SU-DHL-6 (cell line): ENCODE data around the gene HECTD4.
"Not testable (repeated sequence)": the region's sequence is repeated elsewhere in the genome, so short reads cannot be mapped to it uniquely, and the experiment has no call there.

ENCODE experiments used
- H2AFZ ChIP-seq: fragments of 200-600 bp; sonication (generic); 2 replicates; pipeline ENCODE4 v1.6.1; 2014; ENCODE audit warnings: low read depth, mild to moderate bottlenecking, moderate library complexity, mixed read lengths, antibody characterized with exemption, low read length; ENCODE audit not compliant: severe bottlenecking
- H3F3A ChIP-seq: fragments of 200-600 bp; shearing (Covaris generic); 2 replicates; pipeline ENCODE4 v1.6.0; 2016; ENCODE audit warnings: antibody characterized with exemption, mild to moderate bottlenecking; ENCODE audit not compliant: insufficient read depth
- H3K27ac ChIP-seq: fragments of 200-600 bp; sonication (generic); 2 replicates; pipeline ENCODE4 v1.5.1; 2016; ENCODE audit warnings: low read depth, mild to moderate bottlenecking, low read length, moderate library complexity, mixed read lengths
- H3K27me3 ChIP-seq: fragments of 200-600 bp; sonication (generic), shearing (Covaris generic); 2 replicates; pipeline ENCODE4 v1.6.0; 2014; ENCODE audit warnings: mild to moderate bottlenecking, low read length
- H3K36me3 ChIP-seq: fragments of 200-600 bp; sonication (generic); 2 replicates; pipeline ENCODE4 v1.6.1; 2014; ENCODE audit warnings: mild to moderate bottlenecking, low read length, mixed read lengths
- H3K4me2 ChIP-seq: fragments of 300-600, 200-600 bp; shearing (Covaris generic), sonication (generic); 2 replicates; pipeline ENCODE4 v1.6.0; 2014; ENCODE audit warnings: low read length, low read depth, mild to moderate bottlenecking; ENCODE audit not compliant: poor library complexity, severe bottlenecking
- H3K4me3 ChIP-seq: fragments of 200-600 bp; sonication (generic); 2 replicates; pipeline ENCODE4 v1.5.1; 2014; ENCODE audit warnings: antibody characterized with exemption, low read length, mild to moderate bottlenecking, mixed read lengths; ENCODE audit not compliant: insufficient read depth, poor library complexity, severe bottlenecking
- H3K79me2 ChIP-seq: fragments of 200-600 bp; sonication (generic); 2 replicates; pipeline ENCODE4 v1.6.1; 2014; ENCODE audit warnings: mild to moderate bottlenecking, low read length, moderate library complexity; ENCODE audit not compliant: insufficient read depth
- H3K9ac ChIP-seq: fragments of 200-600 bp; sonication (generic); 2 replicates; pipeline ENCODE4 v1.7.0; 2014; ENCODE audit warnings: mild to moderate bottlenecking, low read length
- H3K9me2 ChIP-seq: fragments of 200-600 bp; sonication (generic); replicated peaks from 2 replicates; pipeline ENCODE4 v1.6.1; 2014; ENCODE audit warnings: low read length; ENCODE audit not compliant: insufficient read depth
- H3K9me3 ChIP-seq: fragments of 200-600 bp; sonication (generic); 2 replicates; pipeline ENCODE4 v1.6.1; 2014; ENCODE audit warnings: low read length, mixed read lengths; ENCODE audit not compliant: insufficient read depth
- H4K20me1 ChIP-seq: fragments of 200-600 bp; sonication (generic); 2 replicates; pipeline ENCODE4 v1.6.1; 2014; ENCODE audit warnings: low read depth, mild to moderate bottlenecking, antibody characterized with exemption, low read length, moderate library complexity, mixed read lengths
- CTCF ChIP-seq: fragments of 200-600 bp; sonication (generic); IDR thresholded peaks from one replicate; pipeline ENCODE4 v1.5.1; 2017; ENCODE audit warnings: antibody characterized with exemption, mild to moderate bottlenecking, low read length, moderate library complexity; ENCODE audit not compliant: insufficient read depth, poor library complexity, severe bottlenecking
- EZH2phosphoT487 ChIP-seq: fragments of 200-600 bp; sonication (generic), shearing (Covaris generic); conservative IDR thresholded peaks from 2 replicates; pipeline ENCODE4 v1.6.1; 2018; ENCODE audit warnings: mild to moderate bottlenecking, antibody characterized with exemption, low read length, moderate library complexity, mixed read lengths

HECTD4 gene

GRCh38 chr12:112230136-112230535, 152.1 kb downstream of the HECTD4 start:
- no peak for TF ChIP-seq EZH2phosphoT487
- TF ChIP-seq CTCF = no peak
- no peaks in the 10 kb centered on the region for H3K9me2 ChIP-seq

GRCh38 chr12:112226768-112227167, 155.5 kb downstream of the HECTD4 start:
- no peaks in the 10 kb centered on the region for H3K9me3 ChIP-seq
- H3K4me3 ChIP-seq = no peak overlapping the region
- no peaks in the 10 kb centered on the region for H3K27me3 ChIP-seq
- no peak overlapping the region for H3K27ac ChIP-seq
- H3F3A ChIP-seq = no peaks in the 10 kb centered on the region
- H3K79me2 ChIP-seq = no peaks in the 10 kb centered on the region
- H3K36me3 ChIP-seq = no peaks in the 10 kb centered on the region; the same call in 1 of the 2 replicates
- no peaks in the 10 kb centered on the region for H3K9me2 ChIP-seq
- no peaks in the 10 kb centered on the region for H4K20me1 ChIP-seq
- H3K9ac ChIP-seq = no peak overlapping the region
- H2AFZ ChIP-seq = no peak overlapping the region
- TF ChIP-seq CTCF = no peak
- no peak for TF ChIP-seq EZH2phosphoT487
- no peak overlapping the region for H3K4me2 ChIP-seq

More at GRCh38 chr12:112230136-112230535, 152.1 kb downstream of the HECTD4 start:
- H3K27me3 ChIP-seq = no peaks in the 10 kb centered on the region
- H3K27ac ChIP-seq = no peak overlapping the region
- H3K4me2 ChIP-seq = no peak overlapping the region
- peaks cover 2% of the 10 kb centered on the region; the same call in 1 of the 2 replicates for H3K36me3 ChIP-seq
- no peak overlapping the region for H3K4me3 ChIP-seq
- H3F3A ChIP-seq = no peaks in the 10 kb centered on the region
- H3K79me2 ChIP-seq = no peaks in the 10 kb centered on the region
- no peaks in the 10 kb centered on the region for H3K9me3 ChIP-seq
- no peak overlapping the region for H3K9ac ChIP-seq
- no peak overlapping the region for H2AFZ ChIP-seq
- H4K20me1 ChIP-seq = no peaks in the 10 kb centered on the region

GRCh38 chr12:112220628-112221027, 161.6 kb downstream of the HECTD4 start:
- not testable (repeated sequence) for H3K4me2 ChIP-seq, H4K20me1 ChIP-seq, H3K27me3 ChIP-seq, H3K79me2 ChIP-seq, H3K9ac ChIP-seq, H3F3A ChIP-seq, H3K4me3 ChIP-seq, H3K27ac ChIP-seq, H2AFZ ChIP-seq, H3K36me3 ChIP-seq, H3K9me3 ChIP-seq, H3K9me2 ChIP-seq

GRCh38 chr12:112219195-112219594, 163.0 kb downstream of the HECTD4 start:
- Histone ChIP-seq H3K4me3 (no peak overlapping the region), H3K79me2 (no peaks in the 10 kb centered on the region), H3K9me2 (no peaks in the 10 kb centered on the region), H3K36me3 (no peaks in the 10 kb centered on the region), H3K27ac (no peak overlapping the region), H3K4me2 (no peak overlapping the region), H2AFZ (no peak overlapping the region), H3F3A (no peaks in the 10 kb centered on the region), H3K27me3 (no peaks in the 10 kb centered on the region), H3K9me3 (no peaks in the 10 kb centered on the region), H3K9ac (no peak overlapping the region), H4K20me1 (no peaks in the 10 kb centered on the region)
- TF ChIP-seq EZH2phosphoT487 (no peak), CTCF (no peak)
